ENCODE measurements around the gene CISD3.

Gene CISD3

DNA sequence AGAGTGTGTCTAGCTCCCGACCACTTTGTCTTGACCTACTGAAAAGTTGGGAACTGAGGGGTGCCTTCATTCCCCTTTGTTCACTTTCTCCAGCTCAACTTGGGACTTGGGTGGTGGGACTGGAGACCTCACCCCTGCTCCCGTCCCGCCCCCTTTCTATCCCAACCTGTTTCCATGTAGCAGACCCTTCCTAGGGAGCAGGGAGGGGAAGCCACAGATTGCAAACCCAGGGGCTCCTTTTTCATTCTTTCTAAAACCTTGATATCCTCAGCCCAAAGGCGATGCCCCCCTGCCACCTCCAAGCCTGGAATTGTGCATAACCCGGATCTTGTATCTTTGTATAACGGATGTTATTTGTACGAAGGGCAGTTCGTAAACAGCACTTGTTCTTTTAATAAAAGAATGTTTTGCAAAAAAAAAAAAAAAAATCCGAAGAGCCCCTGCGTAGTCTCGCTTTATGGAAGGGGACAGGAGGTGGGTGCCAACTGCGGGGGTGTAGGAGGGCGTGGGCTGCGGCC lies 714 bp upstream of the CISD3 start:
- DNase-seq: no peak

DNA sequence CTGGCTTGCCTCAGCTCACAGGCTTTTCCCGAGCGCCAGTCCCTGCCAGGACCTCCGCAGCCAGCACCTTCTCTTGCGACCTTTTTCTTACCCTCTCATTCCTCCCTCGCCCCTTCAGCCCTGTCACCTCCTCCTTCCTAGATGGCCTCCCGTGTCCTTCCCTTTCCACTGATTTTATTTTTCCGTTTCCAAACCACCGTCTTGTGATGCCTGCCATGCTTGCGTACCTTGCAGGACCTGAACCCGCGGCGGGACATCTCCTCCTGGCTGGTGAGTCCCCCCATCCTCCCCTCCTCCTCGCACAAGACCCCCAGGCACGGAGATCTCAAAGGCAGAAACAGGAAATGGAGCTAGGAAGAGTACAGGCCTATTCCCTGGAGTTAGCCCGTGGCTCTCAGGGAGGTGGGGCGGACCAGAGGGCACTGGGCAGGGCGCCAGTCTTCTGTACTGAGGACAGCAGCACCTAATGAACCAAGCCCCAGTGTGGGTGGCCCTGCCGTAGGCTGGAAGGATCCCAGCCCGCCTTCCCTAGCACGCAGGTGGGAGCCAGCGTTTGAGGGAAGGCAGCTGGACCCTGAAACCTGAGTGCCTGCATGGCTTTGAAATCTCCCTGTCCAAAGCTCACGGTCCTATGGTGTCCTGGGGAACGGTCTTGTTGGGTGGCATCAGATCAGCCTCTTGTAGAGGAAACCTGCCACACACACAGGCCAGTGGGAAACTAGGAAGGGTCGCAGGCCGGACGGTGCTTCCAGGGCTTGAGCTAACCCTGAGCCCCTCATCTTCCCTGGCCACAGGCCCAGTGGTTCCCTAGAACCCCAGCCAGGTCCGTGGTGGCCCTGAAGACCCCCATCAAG lies 612 bp downstream of the CISD3 start:
- peak; percentile 46 for DNase-seq

DNA sequence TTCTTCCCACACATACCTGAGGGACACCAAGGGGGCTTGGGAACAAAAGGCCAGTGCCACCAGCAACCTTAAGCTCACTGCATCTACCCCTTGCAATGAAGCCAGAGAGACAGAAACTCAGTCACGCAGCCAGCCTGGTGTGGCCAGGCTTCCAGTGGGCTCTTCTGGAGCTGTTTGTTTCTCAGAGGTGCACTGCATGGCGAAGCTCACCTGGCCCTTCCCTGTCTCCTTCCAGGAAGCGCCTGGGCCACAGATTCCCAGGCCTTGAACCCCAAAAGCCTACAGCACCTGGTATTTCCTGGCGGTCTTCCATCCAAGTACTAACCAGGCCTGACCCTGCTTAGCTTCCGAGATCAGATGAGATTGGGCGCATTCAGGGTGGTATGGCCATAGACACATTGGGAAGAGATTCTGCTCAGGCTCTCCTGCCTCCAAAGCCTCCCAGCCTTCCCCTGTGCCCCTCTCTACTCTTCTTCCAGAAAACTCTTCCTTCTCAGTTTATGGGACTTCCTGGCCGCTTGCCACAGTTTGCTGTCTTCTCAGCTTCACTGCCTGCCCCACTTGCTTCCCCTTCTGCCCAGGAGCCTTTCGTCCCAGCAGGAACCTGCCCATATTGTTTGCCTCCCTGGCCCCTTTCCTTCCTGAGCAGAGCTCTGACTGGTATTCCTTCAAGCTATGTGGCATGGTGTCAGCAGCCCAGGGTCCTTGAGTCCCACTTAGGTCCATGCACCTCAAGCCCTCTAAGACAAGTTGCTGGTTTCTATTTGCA lies 1.6 kb downstream of the CISD3 start:
- DNase-seq: no peak

DNA sequence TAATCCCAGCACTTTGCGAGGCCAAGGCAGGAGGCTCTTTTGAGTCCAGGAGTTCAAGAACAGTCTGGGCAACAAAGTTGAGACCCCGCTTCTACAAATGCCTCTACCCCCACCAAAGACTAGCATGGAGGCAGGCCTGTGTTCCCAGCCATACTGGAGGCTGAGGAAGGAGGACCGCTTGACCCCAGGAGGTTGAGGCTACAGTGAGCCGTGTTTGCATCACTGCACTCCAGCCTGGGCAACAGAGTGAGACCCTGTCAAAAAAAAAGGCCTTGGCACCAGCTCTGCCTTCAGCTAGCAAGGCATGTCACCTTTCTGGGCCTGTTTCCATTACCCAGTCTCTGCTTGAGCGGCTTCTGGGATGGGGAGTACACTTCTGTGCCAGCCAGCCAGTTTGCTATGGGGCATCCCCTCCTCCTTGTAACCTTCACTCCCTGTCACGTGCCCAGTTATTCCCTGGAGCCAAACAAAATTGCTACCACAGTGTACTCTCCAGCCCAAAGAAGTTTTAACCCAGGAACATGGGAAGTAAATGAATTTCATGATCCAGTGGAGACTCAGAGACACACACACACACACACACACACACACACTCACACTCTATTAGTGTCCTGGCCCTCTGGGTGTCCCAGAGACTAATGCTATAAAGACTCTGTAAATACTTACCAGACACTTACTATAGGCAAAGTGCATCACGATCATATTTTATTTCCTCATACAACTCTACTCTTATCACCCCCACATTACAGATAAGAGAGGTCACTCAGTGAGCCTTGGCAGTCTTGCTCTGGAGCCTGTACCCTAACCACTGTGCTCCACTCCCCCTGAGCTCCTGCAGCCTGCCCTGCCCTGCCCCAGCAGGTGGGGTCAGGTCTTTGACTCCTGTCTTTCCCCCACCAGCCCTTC lies 2.5 kb downstream of the CISD3 start:
- DNase-seq: no peak

DNA sequence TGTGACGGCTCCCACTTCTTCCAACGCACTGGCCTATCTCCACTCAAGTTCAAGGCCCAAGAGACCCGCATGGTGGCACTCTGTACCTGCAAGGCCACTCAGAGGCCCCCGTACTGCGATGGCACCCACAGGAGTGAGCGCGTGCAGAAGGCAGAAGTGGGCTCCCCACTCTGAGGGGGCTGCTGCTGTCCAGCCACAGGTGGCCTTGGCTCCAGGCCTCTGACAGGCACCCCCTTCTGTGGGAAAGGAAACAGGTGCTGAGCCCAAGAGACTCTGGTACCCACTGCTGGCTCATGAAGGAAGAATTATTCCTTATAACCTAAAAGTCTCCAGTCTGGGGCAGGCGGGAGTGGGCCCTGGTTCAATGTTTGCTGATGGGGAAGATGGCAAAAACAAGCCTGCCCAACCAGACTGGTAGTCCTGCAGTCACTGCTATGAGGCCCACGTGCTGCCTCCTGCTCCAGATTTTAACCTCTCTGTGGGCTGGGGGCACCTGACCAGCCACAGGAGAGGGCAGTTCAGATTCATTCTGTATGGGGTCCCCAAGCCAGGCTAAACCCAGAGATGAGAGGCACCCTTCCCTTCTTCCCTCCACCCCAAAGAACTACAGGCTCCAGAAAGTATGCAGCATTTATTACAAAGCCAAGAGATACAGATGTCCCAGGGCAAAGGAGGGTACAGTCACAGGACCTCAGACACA lies 3.3 kb downstream of the CISD3 start:
- DNase-seq: no peak

DNA sequence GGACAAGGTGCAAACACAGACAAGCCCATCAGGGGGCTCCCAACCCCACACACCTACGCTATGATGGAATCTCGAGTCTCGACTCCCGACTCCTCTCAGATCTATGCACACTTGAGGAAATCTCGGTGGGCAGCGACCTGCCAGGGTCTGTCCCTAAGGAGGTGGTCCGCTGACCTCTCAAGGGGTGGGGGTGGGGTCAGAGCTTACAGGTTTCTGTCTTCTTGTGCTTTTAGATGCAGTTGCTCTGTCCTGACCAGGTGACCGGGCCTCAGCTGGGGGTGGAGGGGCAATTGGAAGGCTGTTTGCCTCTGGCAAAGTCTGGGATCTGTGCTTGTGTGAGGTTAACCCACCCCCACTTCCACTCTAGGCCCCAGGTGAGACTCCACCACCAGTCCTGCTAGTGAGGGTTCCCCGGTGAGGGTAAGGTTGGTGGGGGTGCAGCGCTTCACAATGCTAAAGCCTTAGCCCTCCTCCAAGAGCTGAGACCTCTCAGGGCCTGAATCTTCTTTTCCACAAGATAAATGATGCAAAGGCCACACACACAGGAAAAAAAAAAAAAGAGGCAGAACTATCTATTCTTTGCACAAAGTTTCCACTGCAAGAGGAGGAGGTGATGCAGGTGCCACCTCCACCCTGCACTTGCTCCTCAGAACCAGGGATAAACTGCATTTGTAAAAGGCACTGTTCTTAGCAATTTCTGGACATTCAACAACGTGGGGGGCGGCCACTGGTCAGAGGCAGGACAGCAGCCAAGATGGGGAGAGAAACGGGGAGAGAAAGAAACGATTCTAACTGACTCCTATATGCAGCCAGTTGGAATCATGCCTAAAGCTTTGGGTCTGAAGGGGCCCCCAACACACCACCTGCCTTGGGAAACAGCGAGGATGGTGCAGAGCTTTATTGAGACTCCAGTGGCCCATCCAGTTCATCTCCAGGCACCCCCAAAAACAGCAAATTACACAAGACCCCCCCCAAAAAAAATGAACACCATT lies 4.1 kb downstream of the CISD3 start:
- no peak for DNase-seq

DNA sequence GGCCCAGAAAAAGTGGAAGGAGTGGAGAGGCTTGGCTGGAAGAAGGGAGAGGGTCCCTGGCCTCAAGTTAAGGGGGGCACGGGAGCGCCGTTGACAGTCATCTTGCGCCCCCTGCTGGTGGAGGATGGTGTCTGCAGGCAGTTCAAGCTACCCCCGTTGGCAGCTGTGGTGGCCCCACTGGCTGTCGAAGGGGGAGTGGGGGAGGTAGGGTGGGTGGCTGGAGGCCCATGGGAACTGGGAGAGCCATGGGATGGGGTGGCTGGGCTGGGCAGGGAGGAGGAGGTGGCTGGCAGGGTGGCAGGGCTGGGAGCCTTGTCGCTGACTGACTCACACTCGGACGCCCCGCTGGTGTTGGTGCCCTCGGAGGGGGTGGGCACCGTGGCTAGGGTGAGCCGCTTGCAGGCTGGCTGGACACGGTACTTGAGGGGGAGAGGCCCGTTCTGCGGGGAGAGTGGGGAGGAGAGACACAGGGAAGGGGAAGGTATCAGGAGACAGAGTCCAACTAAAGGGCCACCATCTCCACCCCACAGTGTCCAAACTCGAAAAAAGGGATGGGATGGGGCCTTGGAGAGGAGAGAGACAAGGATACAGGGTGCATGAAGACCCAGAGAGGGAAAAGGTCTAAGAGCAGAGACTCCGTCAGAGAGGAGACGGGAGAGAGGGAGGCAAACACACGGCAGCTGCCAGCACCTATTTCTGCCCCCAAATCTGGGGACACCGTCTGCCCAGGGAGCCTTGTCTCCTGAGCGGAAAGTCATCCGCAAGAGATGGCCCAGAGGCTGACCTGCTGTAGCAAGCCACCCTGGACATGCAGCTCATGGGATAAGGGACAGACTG lies 5.2 kb downstream of the CISD3 start:
- peak; percentile 31 for DNase-seq

DNA sequence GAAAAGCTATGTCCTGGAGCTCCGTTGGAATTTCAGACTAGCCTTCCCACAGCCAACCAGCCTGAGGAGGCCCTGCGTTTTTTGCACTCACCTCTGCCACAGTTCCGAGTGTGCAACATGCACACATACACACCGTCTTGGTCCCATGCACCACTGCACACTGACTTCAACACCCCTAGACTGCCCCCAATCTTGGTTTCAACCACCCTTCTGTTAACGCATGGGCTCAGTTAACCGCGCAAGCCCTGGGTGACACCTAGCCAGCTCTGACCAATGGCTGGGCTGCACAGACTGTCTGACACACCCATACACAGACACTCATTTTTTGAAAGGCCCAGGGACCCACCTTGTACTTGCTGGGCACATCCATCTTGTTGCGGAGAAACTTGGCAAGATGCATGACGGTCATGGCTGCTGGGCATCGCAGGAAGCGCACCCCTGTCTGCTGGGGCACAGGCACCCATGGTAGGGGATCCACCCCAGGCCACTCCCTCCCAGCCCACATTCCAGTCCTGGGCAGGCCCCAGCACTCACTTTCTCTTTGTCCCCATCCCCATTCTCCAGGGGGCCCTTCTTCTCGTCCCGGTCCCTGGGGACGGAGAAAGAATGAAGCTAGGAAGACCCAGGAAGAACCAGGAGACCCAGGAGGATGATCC lies 8.0 kb downstream of the CISD3 start:
- no peak for DNase-seq

DNA sequence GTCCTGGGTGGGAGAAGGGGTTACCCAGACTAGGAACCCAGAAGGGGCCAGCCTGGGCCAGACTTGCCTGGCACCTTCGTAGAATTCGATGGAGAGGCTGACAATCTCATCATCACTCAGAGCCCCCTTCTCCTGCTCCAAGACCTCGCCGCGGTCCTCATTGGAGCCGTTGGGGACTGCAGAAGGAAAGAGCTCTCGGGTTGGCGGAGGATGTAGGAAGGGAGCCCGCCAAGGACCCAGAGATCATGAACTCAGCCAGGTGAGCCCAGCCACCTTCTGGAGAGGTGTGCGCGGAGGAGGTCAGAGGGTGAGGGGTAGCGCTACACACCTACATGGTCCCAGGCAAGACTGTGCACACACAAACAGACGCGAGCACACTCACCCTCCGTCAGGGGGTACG lies 8.5 kb downstream of the CISD3 start:
- no peak for DNase-seq

DNA sequence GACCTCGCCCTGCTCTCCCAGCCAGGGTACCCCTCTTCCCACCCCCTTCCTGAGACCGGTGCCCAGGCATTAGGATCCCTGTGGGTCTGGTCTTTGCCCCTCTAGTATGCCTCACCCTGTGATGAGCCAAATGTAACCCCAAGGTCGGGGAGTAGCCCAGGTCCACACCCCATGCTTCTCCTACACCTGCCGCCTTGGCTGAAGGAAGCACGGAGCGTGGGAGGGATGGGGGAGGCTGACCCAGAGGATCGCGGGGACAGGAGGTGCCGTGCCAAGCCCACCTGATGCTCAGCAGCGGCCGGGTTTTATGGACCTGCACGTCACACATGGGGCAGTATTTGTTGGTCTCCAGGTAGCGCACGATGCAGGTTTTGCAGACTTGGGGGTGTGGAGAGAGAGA lies 9.2 kb downstream of the CISD3 start:
- DNase-seq: no peak

DNA sequence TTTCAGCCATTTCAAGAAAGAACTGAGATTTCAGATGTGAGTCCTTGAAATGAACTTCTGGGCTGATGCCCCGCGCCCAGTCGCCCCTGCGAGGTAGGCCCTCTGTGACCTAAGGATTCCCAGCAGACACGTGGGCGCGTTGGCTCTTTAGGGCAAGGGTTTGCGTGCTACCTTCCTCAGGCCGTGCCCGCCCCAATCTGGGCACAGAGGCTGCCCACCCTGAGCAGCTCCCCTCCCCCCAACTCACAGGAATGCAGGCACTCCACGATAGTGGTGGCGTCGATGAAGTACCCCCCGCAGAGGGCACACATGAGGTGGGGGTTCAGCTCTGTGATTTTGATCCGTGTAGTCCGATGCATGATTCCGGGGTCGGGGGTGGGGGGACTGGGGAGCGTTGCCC lies 9.9 kb downstream of the CISD3 start:
- DNase-seq: no peak

DNA sequence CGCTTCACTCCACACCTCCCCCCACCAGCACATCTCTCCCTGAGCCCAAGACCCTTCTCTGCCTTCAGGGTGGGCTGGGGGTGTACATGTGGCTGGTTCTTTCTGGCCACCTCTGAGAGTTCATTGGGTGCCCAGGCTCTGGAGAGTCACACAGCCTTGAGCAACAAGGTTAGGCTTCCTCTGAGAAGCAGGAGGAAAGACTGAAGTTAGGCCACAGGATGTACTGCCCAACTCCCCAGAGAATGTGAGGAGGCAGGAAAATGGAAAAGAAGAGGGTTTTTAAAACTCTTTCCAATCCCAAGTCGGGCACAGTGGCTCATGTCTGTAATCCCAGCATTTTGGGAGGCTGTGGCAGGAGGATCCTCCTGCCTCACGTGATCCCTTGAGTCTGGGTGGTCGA lies 10.7 kb downstream of the CISD3 start:
- DNase-seq: no peak

DNA sequence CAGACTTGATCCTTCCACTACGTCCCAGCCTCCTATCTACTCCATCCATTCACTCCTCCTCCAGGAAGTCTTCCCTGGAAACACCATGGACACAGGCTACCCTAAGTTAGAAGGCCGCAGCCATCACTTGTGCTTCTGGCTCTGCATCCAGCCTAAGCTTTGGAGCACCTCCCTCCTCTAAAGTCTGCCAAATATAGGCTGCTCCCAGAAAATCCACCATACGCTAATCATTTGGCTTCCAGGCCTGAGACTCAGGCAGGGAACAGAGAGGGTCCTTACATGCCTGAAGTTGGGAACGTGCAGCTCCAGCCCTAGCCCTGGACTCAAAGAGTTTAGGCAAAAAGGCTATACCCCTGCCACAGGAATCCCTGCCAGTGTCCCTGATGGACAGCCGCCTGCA lies 11.3 kb downstream of the CISD3 start:
- no peak for DNase-seq

DNA sequence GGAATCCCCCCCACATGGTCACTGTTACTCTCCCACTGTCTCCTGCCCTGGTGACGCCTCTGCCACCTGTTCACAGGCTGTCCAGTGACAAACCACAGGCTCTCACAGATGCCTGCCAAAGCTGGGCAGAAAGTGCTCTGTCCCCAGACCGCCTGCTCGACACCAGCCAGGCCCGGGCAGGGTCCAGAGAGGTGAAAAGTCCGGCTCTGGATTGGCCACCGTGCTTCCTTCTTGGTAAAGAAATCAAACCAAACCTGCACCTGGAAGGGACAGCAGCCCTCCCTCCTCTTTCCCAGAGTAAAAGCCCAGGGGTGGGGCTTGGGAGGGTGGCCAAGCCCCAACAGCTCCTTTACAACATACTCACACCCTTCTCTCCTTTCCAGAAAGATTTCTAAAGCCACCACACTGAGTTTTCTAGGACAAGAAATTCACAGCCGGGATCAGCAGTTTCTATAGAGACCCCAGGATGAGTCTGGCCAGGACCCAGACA lies 11.8 kb downstream of the CISD3 start:
- DNase-seq: no peak

DNA sequence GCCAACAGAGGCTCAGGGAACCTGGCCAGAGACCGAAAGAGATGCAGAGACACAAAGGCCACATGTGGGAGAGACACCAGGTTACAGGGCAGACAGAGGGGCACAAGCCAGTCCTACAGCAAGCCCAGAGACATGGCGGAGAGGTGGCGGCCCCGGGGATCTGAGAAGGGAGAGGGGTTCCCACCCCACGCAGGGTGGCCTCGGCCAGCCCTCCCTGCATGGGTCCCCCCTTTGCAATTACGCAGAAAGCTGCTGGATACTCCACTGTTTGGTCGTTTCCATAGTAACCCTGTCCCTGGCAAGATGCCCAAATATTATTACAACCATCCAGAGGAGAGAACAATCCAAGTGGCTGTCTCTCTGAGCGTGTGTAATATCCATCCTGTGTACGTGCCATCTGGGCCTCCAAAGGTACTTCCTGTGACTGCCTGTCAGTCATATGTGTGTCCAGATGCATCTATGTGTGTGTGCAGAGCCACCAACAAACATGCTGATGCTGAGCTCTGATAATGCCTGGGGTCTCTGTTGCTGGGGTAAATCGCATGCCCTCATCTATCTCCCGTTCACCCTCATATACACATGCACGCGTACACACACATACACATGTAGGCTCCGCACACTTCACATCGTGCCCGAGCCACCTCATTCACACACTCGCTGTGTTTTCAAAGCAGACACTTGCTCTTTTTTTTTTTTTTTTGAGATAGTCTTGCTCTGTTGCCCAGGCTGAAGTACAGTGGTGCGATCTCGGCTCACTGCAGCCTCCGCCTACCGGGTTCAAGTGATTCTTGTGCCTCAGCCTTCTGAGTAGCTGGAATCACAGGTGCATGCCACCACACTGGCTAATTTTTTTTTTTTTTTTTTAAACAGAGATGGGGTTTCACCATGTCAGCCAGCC lies 12.5 kb downstream of the CISD3 start:
- DNase-seq: peak; percentile 93

DNA sequence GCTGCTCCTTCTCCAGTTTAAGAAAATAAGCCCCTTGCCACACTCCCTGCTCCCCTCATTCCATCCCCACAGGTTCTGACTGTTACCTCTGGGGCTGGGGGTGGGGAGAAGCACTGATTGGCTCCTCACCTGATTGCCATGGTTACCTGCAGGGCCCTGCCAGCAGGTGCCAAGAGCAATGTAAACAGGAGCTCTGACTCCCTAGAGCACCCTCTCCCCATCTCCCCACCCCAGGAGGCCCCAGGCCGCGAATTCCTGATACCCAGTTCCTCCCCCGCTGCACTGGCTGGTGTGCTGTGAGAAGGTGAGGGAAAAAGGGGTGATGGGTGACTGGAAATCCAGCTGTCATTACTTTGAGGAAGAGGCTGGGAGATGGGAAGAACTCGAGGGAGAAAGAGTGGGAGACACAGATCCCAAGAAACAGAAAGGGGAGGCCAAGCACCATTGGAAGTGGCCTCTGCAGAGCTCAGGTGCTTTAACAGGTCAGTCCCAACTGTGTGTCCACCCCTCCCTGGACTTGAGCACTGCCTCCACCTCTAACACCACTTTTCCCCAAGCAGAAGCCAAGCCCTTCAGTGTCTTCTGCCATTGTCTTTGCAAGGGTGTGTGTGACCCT lies 13.5 kb downstream of the CISD3 start:
- no peak for DNase-seq

DNA sequence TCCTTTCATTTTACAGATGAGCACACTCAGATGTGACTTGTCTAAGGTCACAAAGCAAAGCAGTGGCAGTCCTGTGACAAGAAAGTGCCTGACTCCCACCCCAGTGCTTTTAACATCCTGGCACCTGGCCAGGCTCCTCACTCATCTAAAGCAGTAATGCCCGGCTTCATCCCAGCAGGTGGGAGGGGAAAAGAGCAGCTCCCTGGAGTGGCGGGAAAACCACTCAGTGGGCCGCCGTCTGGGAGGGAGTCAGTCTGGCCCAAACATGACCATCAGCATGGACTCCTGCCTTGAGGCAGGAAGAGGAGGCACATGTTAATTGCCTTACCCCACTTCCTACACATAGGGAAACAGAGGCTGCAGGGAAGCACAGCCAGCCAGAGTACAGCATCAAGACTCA lies 15.4 kb downstream of the CISD3 start:
- DNase-seq: no peak

All from fibroblast of skin of right quadriceps (primary cell).